CD14-positive monocyte (primary cell): ENCODE measurements around the gene ROBO2. TPM values are rescaled to one million over a fixed set of nuclear protein-coding genes. Genes with fewer than 3 reads are reported as not detected.

ENCODE experiments used
- DNase-seq, 3 donors: peaks; one replicate each; pipeline ENCODE4 v3.0.0-alpha.2; 2011 to 2022
- H2AFZ ChIP-seq: 2 replicates; pipeline ENCODE4 v1.6.0; 2012; ENCODE audit warnings: mild to moderate bottlenecking, low read depth, low read length, inconsistent platforms; ENCODE audit not compliant: insufficient read depth, poor library complexity, severe bottlenecking
- H3K27ac ChIP-seq, 2 donors: 1 replicate in 1 of 2; 2 replicates in 1 of 2; pipeline ENCODE4 v1.5.1; 2012 to 2013; ENCODE audit warnings: low read length in 2 of 2, control low read depth in 1 of 2, inconsistent platforms in 1 of 2, low read depth in 1 of 2, mild to moderate bottlenecking in 1 of 2
- H3K27me3 ChIP-seq, 2 donors: one replicate each; pipeline versions ENCODE4 v1.6.0 to v1.6.1; 2011 to 2013; ENCODE audit warnings: low read length in 2 of 2; ENCODE audit not compliant: control insufficient read depth in 2 of 2, insufficient read depth in 2 of 2
- H3K36me3 ChIP-seq, 2 donors: replicated peaks in 1 of 2; 1 replicate in 1 of 2; 2 replicates in 1 of 2; pipeline versions ENCODE4 v1.5.1 to v1.6.1; 2012 to 2013; ENCODE audit warnings: low read length in 2 of 2, control low read depth in 1 of 2, inconsistent platforms in 1 of 2, mild to moderate bottlenecking in 1 of 2; ENCODE audit not compliant: insufficient read depth in 2 of 2, control insufficient read depth in 1 of 2
- H3K4me1 ChIP-seq, 2 donors: 1 replicate in 1 of 2; 2 replicates in 1 of 2; pipeline versions ENCODE4 v1.5.1 to v1.6.1; 2012 to 2013; ENCODE audit warnings: low read length in 2 of 2, control low read depth in 1 of 2, inconsistent platforms in 1 of 2, mild to moderate bottlenecking in 1 of 2, moderate library complexity in 1 of 2; ENCODE audit not compliant: insufficient read depth in 2 of 2, control insufficient read depth in 1 of 2
- H3K4me2 ChIP-seq: replicated peaks from 2 replicates; pipeline ENCODE3; 2012; ENCODE audit warnings: low read length, moderate library complexity, mild to moderate bottlenecking; ENCODE audit not compliant: poor library complexity, severe bottlenecking; ENCODE audit errors: extremely low read depth
- H3K4me3 ChIP-seq, 3 experiments: fragments of 200-600 bp in 1 of 3; sonication (generic) in 1 of 3; replicated peaks in 1 of 3; 1 replicate in 2 of 3; 2 replicates in 1 of 3; pipeline ENCODE4 v1.5.1; 2011 to 2013; ENCODE audit warnings: low read length in 3 of 3, mild to moderate bottlenecking in 3 of 3, control low read depth in 2 of 3, low read depth in 2 of 3, inconsistent platforms in 1 of 3, moderate library complexity in 1 of 3
- H3K79me2 ChIP-seq: 2 replicates; pipeline ENCODE4 v1.6.0; 2012; ENCODE audit warnings: mild to moderate bottlenecking, control low read depth, inconsistent platforms, low read length, moderate library complexity; ENCODE audit not compliant: insufficient read depth
- H3K9ac ChIP-seq: 2 replicates; pipeline ENCODE4 v1.6.0; 2017; ENCODE audit warnings: low read length, mild to moderate bottlenecking; ENCODE audit not compliant: insufficient read depth, poor library complexity, severe bottlenecking
- H3K9me3 ChIP-seq, 2 donors: replicated peaks in 1 of 2; 1 replicate in 1 of 2; 2 replicates in 1 of 2; pipeline versions ENCODE4 v1.5.1 to v1.6.1; 2012 to 2013; ENCODE audit warnings: low read length in 2 of 2, control low read depth in 1 of 2; ENCODE audit not compliant: control insufficient read depth in 1 of 2, insufficient read depth in 1 of 2
- H4K20me1 ChIP-seq: 2 replicates; pipeline ENCODE4 v1.6.0; 2012; ENCODE audit warnings: mild to moderate bottlenecking, low read length, control low read depth, moderate library complexity; ENCODE audit not compliant: insufficient read depth
- H3K27ac Mint-ChIP-seq, 7 donors: one replicate each; pipeline ENCODE4 v1.8.0; 2020; ENCODE audit warnings: mild to moderate bottlenecking in 7 of 7, mixed read lengths in 7 of 7, moderate library complexity in 6 of 7, inconsistent platforms in 2 of 7
- H3K27me3 Mint-ChIP-seq, 3 donors: one replicate each; pipeline ENCODE4 v1.8.0; 2021 to 2022; ENCODE audit warnings: low read depth in 3 of 3, mild to moderate bottlenecking in 3 of 3, mixed read lengths in 3 of 3, moderate library complexity in 3 of 3, inconsistent platforms in 1 of 3
- H3K36me3 Mint-ChIP-seq, 2 donors: one replicate each; pipeline ENCODE4 v1.8.0; 2020; ENCODE audit warnings: mixed read lengths in 2 of 2, inconsistent platforms in 1 of 2, mild to moderate bottlenecking in 1 of 2
- H3K4me1 Mint-ChIP-seq: one replicate; pipeline ENCODE4 v1.8.0; 2020; ENCODE audit warnings: mild to moderate bottlenecking, mixed read lengths
- H3K4me3 Mint-ChIP-seq, 2 donors: one replicate each; pipeline ENCODE4 v1.8.0; 2020; ENCODE audit warnings: mild to moderate bottlenecking in 2 of 2, mixed read lengths in 2 of 2, moderate library complexity in 1 of 2
- H3K9me3 Mint-ChIP-seq, 7 donors: one replicate each; pipeline ENCODE4 v1.8.0; 2020 to 2022; ENCODE audit warnings: mixed read lengths in 7 of 7, mild to moderate bottlenecking in 6 of 7, moderate library complexity in 6 of 7, inconsistent platforms in 2 of 7
- WGBS: methylation state at CpG from one replicate; pipeline ENCODE4 v1.1.5; 2013; ENCODE audit warnings: missing lambda C conversion rate; ENCODE audit not compliant: insufficient coverage; 5-methylcytosine and 5-hydroxymethylcytosine counted together
- intact Hi-C, 2 donors: fragments of 100-400 bp; cut with micrococcal nuclease; formaldehyde crosslinking; loops; one replicate each; pipeline versions ENCODE4 v1.15.0 to v1.15.1; 2023
- polyA plus RNA-seq, 3 donors: library from polyadenylated mRNA; depleted of rRNA in 1 of 3; unstranded in 2 of 3; stranded (reverse) in 1 of 3; fragments of 300-500 nt in 2 of 3; fragments of >200 nt in 1 of 3; fragmentation: Illumina TruSeq in 2 of 3; gene quantifications; 1 replicate in 2 of 3; 2 replicates in 1 of 3; pipeline ENCODE4 v1.2.3, GENCODE V29; 2012 to 2021
- TF ChIP-seq, protein P1 (sequence below): fragments of 200-600 bp; IDR thresholded peaks from one replicate; pipeline ENCODE4 v1.8.0; 2022; ENCODE audit warnings: antibody characterized with exemption, mild to moderate bottlenecking

ROBO2 gene
- polyA plus RNA-seq, 3 donors, result not detected

DNA sequence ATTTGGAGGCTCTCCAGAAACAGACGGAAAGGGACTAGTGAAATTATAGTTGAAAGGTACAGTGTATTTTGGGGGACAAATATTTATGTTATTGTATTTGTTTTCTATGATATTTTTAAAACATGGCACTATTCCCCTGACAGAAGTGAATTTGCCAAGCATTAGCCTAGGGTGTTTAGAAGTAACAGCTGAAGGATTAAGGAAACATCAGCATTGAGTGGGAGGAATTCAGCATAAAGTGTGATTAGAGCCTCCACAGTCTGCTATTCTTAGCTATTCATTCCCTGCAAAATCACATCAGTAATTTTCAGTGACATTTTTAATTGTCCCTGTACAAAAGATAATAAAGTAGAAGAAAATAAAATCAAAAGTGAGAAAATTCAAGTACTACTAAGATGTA lies 231.4 kb downstream of the ROBO2 start:
- no peaks in the 10 kb centered on the region for H3K4me1 ChIP-seq
- no peaks in the 10 kb centered on the region for H3K27me3 ChIP-seq
- H4K20me1 ChIP-seq, result no peaks in the 10 kb centered on the region
- Mint-ChIP-seq H3K4me1 (no peaks in the 10 kb centered on the region), H3K9me3 (no peaks in the 10 kb centered on the region), H3K36me3 (no peaks in the 10 kb centered on the region), H3K4me3 (no peak overlapping the region), H3K27ac (no peak overlapping the region), H3K27me3 (peaks cover 0 to 2% (median 0%) of the 10 kb centered on the region in 3 donors)
- H3K27ac ChIP-seq, result no peak overlapping the region
- no peak overlapping the region for H3K9ac ChIP-seq
- no peak for DNase-seq
- no peak overlapping the region for H3K4me2 ChIP-seq
- H3K4me3 ChIP-seq, result no peak overlapping the region
- no peak overlapping the region for H2AFZ ChIP-seq
- no peaks in the 10 kb centered on the region for H3K36me3 ChIP-seq
- intact Hi-C loops, result no loop called here
- TF ChIP-seq, protein P1, sequence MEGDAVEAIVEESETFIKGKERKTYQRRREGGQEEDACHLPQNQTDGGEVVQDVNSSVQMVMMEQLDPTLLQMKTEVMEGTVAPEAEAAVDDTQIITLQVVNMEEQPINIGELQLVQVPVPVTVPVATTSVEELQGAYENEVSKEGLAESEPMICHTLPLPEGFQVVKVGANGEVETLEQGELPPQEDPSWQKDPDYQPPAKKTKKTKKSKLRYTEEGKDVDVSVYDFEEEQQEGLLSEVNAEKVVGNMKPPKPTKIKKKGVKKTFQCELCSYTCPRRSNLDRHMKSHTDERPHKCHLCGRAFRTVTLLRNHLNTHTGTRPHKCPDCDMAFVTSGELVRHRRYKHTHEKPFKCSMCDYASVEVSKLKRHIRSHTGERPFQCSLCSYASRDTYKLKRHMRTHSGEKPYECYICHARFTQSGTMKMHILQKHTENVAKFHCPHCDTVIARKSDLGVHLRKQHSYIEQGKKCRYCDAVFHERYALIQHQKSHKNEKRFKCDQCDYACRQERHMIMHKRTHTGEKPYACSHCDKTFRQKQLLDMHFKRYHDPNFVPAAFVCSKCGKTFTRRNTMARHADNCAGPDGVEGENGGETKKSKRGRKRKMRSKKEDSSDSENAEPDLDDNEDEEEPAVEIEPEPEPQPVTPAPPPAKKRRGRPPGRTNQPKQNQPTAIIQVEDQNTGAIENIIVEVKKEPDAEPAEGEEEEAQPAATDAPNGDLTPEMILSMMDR, result no peak
- 20% methylated on average over 1 of the region's 1 CpG for WGBS
- no peaks in the 10 kb centered on the region for H3K9me3 ChIP-seq
- H3K79me2 ChIP-seq, result no peaks in the 10 kb centered on the region

DNA sequence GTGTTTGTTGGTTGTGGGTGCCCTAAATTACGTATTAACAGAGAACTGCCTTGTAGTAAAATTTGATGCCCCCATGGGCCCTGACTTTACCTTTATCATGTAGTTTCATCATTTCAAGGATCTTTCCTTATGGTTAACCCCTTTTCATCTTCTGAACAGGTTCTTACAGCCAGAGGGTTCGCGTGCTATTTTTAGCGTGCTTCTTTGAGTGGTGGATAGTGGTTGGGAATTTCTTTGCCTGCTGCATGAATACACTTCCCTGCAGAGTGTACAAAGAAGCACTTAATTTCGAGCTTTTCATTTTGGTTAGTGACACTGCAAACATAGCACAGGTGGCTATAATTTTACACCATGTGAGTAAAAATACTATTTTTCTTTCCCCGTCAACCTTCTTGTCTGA lies 231.8 kb downstream of the ROBO2 start:
- Histone ChIP-seq H3K4me1 (no peaks in the 10 kb centered on the region), H2AFZ (no peak overlapping the region)
- DNase-seq, result no peak

More for the DNA sequence above, 231.8 kb downstream of the ROBO2 start:
- no peaks in the 10 kb centered on the region for H3K9me3 Mint-ChIP-seq
- no peak overlapping the region for H3K4me2 ChIP-seq
- no peak overlapping the region for H3K9ac ChIP-seq
- no CpG with 5 or more reads among the region's 6 CpGs for WGBS
- H3K27ac Mint-ChIP-seq, result no peak overlapping the region
- H3K4me1 Mint-ChIP-seq, result no peaks in the 10 kb centered on the region
- no peak overlapping the region for H3K4me3 Mint-ChIP-seq
- no peaks in the 10 kb centered on the region for H3K9me3 ChIP-seq
- H3K27me3 ChIP-seq, result no peaks in the 10 kb centered on the region
- intact Hi-C loops, result no loop called here
- TF ChIP-seq, protein P1, result no peak
- H4K20me1 ChIP-seq, result no peaks in the 10 kb centered on the region
- H3K27ac ChIP-seq, result no peak overlapping the region
- H3K36me3 ChIP-seq, result no peaks in the 10 kb centered on the region
- no peaks in the 10 kb centered on the region for H3K36me3 Mint-ChIP-seq
- H3K79me2 ChIP-seq, result no peaks in the 10 kb centered on the region
- peaks cover 0 to 2% (median 0%) of the 10 kb centered on the region in 3 donors for H3K27me3 Mint-ChIP-seq
- no peak overlapping the region for H3K4me3 ChIP-seq
